MM.1S (cell line): ENCODE data around the gene PTPRN2.

Experiments used
- EZH2 ChIP-seq: fragments of 300-600 bp; sonication (generic); optimal IDR thresholded peaks from 2 replicates; pipeline ENCODE3; 2017; ENCODE audit warnings: low read depth, mild to moderate bottlenecking, antibody characterized with exemption, low read length, mixed read lengths
- EZH2phosphoT487 ChIP-seq: fragments of 300-600 bp; sonication (generic); IDR thresholded peaks from 2 replicates; pipeline ENCODE4 v1.6.1; 2018; ENCODE audit warnings: antibody characterized with exemption, low read length
- TF ChIP-seq, protein P1 (sequence below): fragments of 300-600 bp; sonication (generic); IDR thresholded peaks from 2 replicates; pipeline ENCODE4 v1.5.1; 2016; ENCODE audit warnings: antibody characterized with exemption, low read length, mixed read lengths

DNA sequence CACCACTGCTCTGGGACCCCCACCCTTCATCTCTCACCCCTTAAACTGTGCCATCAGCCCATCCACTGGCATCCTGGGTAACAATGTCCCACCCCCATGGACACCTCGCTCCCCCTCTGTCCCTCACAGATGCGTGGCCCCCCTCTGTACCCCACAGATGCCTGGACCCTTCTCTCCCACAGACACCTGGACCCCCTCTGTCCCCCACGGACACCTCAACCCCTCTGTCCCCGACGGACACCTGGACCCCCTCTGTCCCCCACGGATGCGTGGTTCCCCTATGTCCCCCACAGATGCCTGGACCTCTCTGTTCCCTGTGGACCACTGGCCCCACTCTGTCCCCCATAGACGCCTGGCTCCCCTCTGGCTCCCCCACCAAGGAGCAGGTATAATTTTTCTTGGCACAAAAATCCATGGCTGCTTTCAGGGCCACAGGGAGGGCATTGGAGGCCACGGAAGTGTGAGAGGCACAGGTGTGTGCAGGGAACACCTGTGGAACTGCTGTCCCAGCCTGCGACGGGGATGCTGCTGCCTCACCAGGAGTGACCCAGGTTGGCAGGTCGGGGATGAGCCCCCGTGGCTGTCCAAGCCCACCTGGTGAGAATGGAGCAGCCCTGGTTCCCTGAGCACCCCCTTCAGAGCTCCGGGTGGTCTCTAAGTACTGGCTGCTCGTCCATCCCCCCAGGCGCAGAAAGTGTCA is 193.5 kb downstream of the PTPRN2 start:
- TF ChIP-seq EZH2 (no peak), EZH2phosphoT487 (no peak)
- TF ChIP-seq, protein P1, sequence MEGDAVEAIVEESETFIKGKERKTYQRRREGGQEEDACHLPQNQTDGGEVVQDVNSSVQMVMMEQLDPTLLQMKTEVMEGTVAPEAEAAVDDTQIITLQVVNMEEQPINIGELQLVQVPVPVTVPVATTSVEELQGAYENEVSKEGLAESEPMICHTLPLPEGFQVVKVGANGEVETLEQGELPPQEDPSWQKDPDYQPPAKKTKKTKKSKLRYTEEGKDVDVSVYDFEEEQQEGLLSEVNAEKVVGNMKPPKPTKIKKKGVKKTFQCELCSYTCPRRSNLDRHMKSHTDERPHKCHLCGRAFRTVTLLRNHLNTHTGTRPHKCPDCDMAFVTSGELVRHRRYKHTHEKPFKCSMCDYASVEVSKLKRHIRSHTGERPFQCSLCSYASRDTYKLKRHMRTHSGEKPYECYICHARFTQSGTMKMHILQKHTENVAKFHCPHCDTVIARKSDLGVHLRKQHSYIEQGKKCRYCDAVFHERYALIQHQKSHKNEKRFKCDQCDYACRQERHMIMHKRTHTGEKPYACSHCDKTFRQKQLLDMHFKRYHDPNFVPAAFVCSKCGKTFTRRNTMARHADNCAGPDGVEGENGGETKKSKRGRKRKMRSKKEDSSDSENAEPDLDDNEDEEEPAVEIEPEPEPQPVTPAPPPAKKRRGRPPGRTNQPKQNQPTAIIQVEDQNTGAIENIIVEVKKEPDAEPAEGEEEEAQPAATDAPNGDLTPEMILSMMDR, result no peak
